HG03575 (cell line): ENCODE measurements around the gene CDH23.

Experiments used
- ATAC-seq: cut with Tn5 transposase; IDR thresholded peaks from one replicate; pipeline ENCODE4 v1.9.1; 2021; ENCODE audit not compliant: unreplicated experiment, insufficient number of reproducible peaks, low FRiP score; ENCODE audit errors: extremely low read depth

CDH23 gene

GRCh38 chr10:71433768-71434744, 37.3 kb downstream of the CDH23 start:
- ATAC-seq, result no peak

GRCh38 chr10:71434760-71435394, 38.2 kb downstream of the CDH23 start:
- ATAC-seq, result no peak

- no peak for ATAC-seq
Observed at GRCh38 chr10:71435571-71436267, 39.0 kb downstream of the CDH23 start.

GRCh38 chr10:71436268-71437125, 39.8 kb downstream of the CDH23 start:
- ATAC-seq, result no peak

GRCh38 chr10:71437537-71438092, 40.9 kb downstream of the CDH23 start:
- ATAC-seq, result no peak

- ATAC-seq, result no peak
Observed at GRCh38 chr10:71438761-71439160, 42.0 kb downstream of the CDH23 start.

GRCh38 chr10:71439670-71440425, 43.1 kb downstream of the CDH23 start:
- no peak for ATAC-seq

- ATAC-seq, result no peak
Observed at GRCh38 chr10:71440506-71441035, 43.9 kb downstream of the CDH23 start.

GRCh38 chr10:71442000-71442399, 45.3 kb downstream of the CDH23 start:
- ATAC-seq, result no peak

- no peak for ATAC-seq
Observed at GRCh38 chr10:71442859-71443570, 46.3 kb downstream of the CDH23 start.

GRCh38 chr10:71443676-71444075, 47.0 kb downstream of the CDH23 start:
- no peak for ATAC-seq

GRCh38 chr10:71444284-71445054, 47.7 kb downstream of the CDH23 start:
- no peak for ATAC-seq

- ATAC-seq, result no peak
Observed at GRCh38 chr10:71447676-71448075, 51.0 kb downstream of the CDH23 start.

GRCh38 chr10:71448146-71448545, 51.4 kb downstream of the CDH23 start:
- ATAC-seq, result no peak

- ATAC-seq, result no peak
Observed at GRCh38 chr10:71449026-71449425, 52.3 kb downstream of the CDH23 start.

GRCh38 chr10:71451754-71452153, 55.0 kb downstream of the CDH23 start:
- no peak for ATAC-seq
